ENCODE data around the gene TMEM60. TPM values are rescaled to one million over a fixed set of nuclear protein-coding genes. Genes with fewer than 3 reads are reported as not detected.
A peak's percentile ranks its signal among the peaks of the same experiment; 100 is the strongest.

TMEM60 gene
- total and polyA plus RNA-seq, 2 of the 13 experiments (the other 11 are each of a cell fraction or from before 2014, with no cell fraction given): 25.6 to 27.7 TPM

GRCh38 chr7:77799078-77799964, 1.1 kb upstream of the TMEM60 start (continued):
- TF ChIP-seq MYPOP (CRISPR knock-in tag; IDR thresholded peaks at IDR 0.05) (no peak), ZNF510 (CRISPR knock-in tag; IDR thresholded peaks at IDR 0.05; ENCODE audit: low read depth) (no peak), ZNF567 (CRISPR knock-in tag; IDR thresholded peaks at IDR 0.05; ENCODE audit: borderline replicate concordance) (no peak), ERF (CRISPR knock-in tag; IDR thresholded peaks at IDR 0.05) (peak; percentile 55; the same call in 1 of the 2 replicates), NR0B2 (CRISPR knock-in tag; IDR thresholded peaks at IDR 0.05) (no peak), MEIS1 (CRISPR knock-in tag; IDR thresholded peaks at IDR 0.05; ENCODE audit: borderline replicate concordance) (no peak), PRDM10 (CRISPR knock-in tag; IDR thresholded peaks at IDR 0.05; ENCODE audit: low read depth) (no peak), ZNF543 (CRISPR knock-in tag; IDR thresholded peaks at IDR 0.05) (no peak; the same call in 1 of the 2 replicates), KMT2B (CRISPR knock-in tag; IDR thresholded peaks at IDR 0.05) (no peak), NFATC3 (CRISPR knock-in tag; IDR thresholded peaks at IDR 0.05) (no peak), TRAFD1 (CRISPR knock-in tag; IDR thresholded peaks at IDR 0.05; ENCODE audit: borderline replicate concordance) (no peak), NAIF1 (CRISPR knock-in tag; IDR thresholded peaks at IDR 0.05; ENCODE audit: borderline replicate concordance) (0 out of 2 replicates have a peak, but pooled peaks have one; percentile 18), SIN3A (IDR thresholded peaks at IDR 0.05; ENCODE audit: borderline replicate concordance, low read depth, low read length) (no peak; the same call in 1 of the 2 replicates), REL (CRISPR knock-in tag; conservative IDR thresholded peaks at IDR 0.05) (no peak), FOXC1 (CRISPR knock-in tag; IDR thresholded peaks at IDR 0.05; ENCODE audit: borderline replicate concordance) (no peak; the same call in 1 of the 2 replicates), KAT8 (CRISPR knock-in tag; IDR thresholded peaks at IDR 0.05) (no peak), GMEB1 (CRISPR knock-in tag; IDR thresholded peaks at IDR 0.05; ENCODE audit: borderline replicate concordance) (no peak; the same call in 1 of the 2 replicates), ZNF121 (CRISPR knock-in tag; IDR thresholded peaks at IDR 0.05) (no peak), ZNF484 (CRISPR knock-in tag; IDR thresholded peaks at IDR 0.05; ENCODE audit: borderline replicate concordance, low read depth) (no peak)

Data from HepG2 (cell line).